Testis (tissue), 3 donors: ENCODE results near the gene CAMK2D. TPM values are rescaled to one million over a fixed set of nuclear protein-coding genes. Genes with fewer than 3 reads are reported as not detected.

Experiments
- DNase-seq: peaks from one replicate; pipeline ENCODE4 v3.0.0-alpha.2; 2019
- H3K27ac ChIP-seq, 2 donors: fragments of 200-600 bp; sonication (generic); one replicate each; pipeline ENCODE4 v1.5.1; 2019
- H3K27me3 ChIP-seq: fragments of 200-600 bp; sonication (generic); one replicate; pipeline ENCODE4 v1.5.1; 2019
- H3K36me3 ChIP-seq: fragments of 200-600 bp; sonication (generic); one replicate; pipeline ENCODE4 v1.5.1; 2017; ENCODE audit warnings: low read depth; ENCODE audit errors: missing control alignments
- H3K4me1 ChIP-seq: fragments of 200-600 bp; sonication (generic); one replicate; pipeline ENCODE4 v1.5.1; 2019
- H3K4me3 ChIP-seq, 2 donors: fragments of 200-600 bp; sonication (generic); one replicate each; pipeline ENCODE4 v1.5.1; 2017 to 2019
- H3K9me3 ChIP-seq: fragments of 200-600 bp; sonication (generic); one replicate; pipeline ENCODE4 v1.5.1; 2017
- CTCF ChIP-seq, 3 experiments: fragments of 450-650 bp in 2 of 3; fragments of 200-600 bp in 1 of 3; sonication (generic) in 1 of 3; IDR thresholded peaks; one replicate each; pipeline ENCODE4 v1.5.1; 2016 to 2019; ENCODE audit warnings: antibody characterized with exemption in 3 of 3, mild to moderate bottlenecking in 2 of 3, moderate library complexity in 1 of 3
- POLR2A ChIP-seq: fragments of 450-650 bp; IDR thresholded peaks from one replicate; pipeline ENCODE4 v1.6.1; 2017; ENCODE audit warnings: antibody characterized with exemption, mild to moderate bottlenecking, moderate library complexity
- WGBS, 2 donors: methylation state at CpG; one replicate each; pipeline ENCODE4 v1.1.5; 2018; 5-methylcytosine and 5-hydroxymethylcytosine counted together
- intact Hi-C: fragments of 100-400 bp; cut with DNase I; formaldehyde crosslinking; loops from one replicate; pipeline ENCODE4 v1.15.1; 2023; ENCODE audit warnings: low total_unique reads
- polyA plus RNA-seq: library from polyadenylated mRNA; stranded (reverse); fragments of 350-450 nt; fragmentation: Illumina TruSeq; extraction: RNeasy Lipid Tissue Mini Kit (QIAGEN cat#74804); gene quantifications from one replicate; pipeline ENCODE4 v1.2.3, GENCODE V29; 2014; ENCODE audit warnings: low read depth, low replicate concordance; ENCODE audit not compliant: insufficient read depth
- total RNA-seq, 2 donors: library from RNA; depleted of rRNA; stranded (reverse); fragments of >200 nt; gene quantifications; one replicate each; pipeline ENCODE4 v1.2.3, GENCODE V29; 2016

Gene CAMK2D
- total and polyA plus RNA-seq, 3 donors from 2014 or later = 31.2 to 88.1 (median 72.4) TPM

- intact Hi-C loops = no loop called here
- Histone ChIP-seq H3K4me3 (no peak overlapping the region), H3K36me3 (no peaks in the 10 kb centered on the region), H3K27me3 (no peaks in the 10 kb centered on the region), H3K9me3 (no peaks in the 10 kb centered on the region), H3K27ac (no peak overlapping the region), H3K4me1 (peaks cover 4% of the 10 kb centered on the region)
- no peak for DNase-seq
- 81 to 83% methylated on average over 4 of the region's 4 CpGs for WGBS, 2 donors
- TF ChIP-seq CTCF (IDR thresholded peaks at IDR 0.05) (no peak), POLR2A (no peak)
These were observed 16.8 kb downstream of the CAMK2D start for GRCh38 chr4:113744667-113745240.

GRCh38 chr4:113743690-113744089 is 17.8 kb downstream of the CAMK2D start:
- no peak overlapping the region for H3K4me3 ChIP-seq
- H3K9me3 ChIP-seq = no peaks in the 10 kb centered on the region
- intact Hi-C loops = no loop called here
- H3K4me1 ChIP-seq = peaks cover 4% of the 10 kb centered on the region
- no peaks in the 10 kb centered on the region for H3K27me3 ChIP-seq
- H3K36me3 ChIP-seq = no peaks in the 10 kb centered on the region
- H3K27ac ChIP-seq = no peak overlapping the region
- WGBS, 2 donors = 86 to 92% methylated on average over 6 of the region's 6 CpGs
- TF ChIP-seq CTCF (IDR thresholded peaks at IDR 0.05) = no peak
- TF ChIP-seq POLR2A = no peak
- no peak for DNase-seq

- Histone ChIP-seq H3K4me1 (peaks cover 4% of the 10 kb centered on the region), H3K27ac (peak overlapping the region in 1 of 2 donors; percentile 33), H3K27me3 (no peaks in the 10 kb centered on the region), H3K4me3 (no peak overlapping the region), H3K36me3 (no peaks in the 10 kb centered on the region), H3K9me3 (no peaks in the 10 kb centered on the region)
- intact Hi-C loops = no loop called here
- no peak for TF ChIP-seq POLR2A
- TF ChIP-seq CTCF (IDR thresholded peaks at IDR 0.05) = no peak
- no peak for DNase-seq
- WGBS, 2 donors = 84 to 89% methylated on average over 2 of the region's 2 CpGs
These were observed 18.9 kb downstream of the CAMK2D start for GRCh38 chr4:113742643-113743042.

- intact Hi-C loops = no loop called here
- TF ChIP-seq CTCF (IDR thresholded peaks at IDR 0.05) (no peak), POLR2A (no peak)
- no peaks in the 10 kb centered on the region for H3K27me3 ChIP-seq
- H3K4me3 ChIP-seq = no peak overlapping the region
- H3K4me1 ChIP-seq = peaks cover 4% of the 10 kb centered on the region
- no peak overlapping the region for H3K27ac ChIP-seq
- no peaks in the 10 kb centered on the region for H3K36me3 ChIP-seq
- no peaks in the 10 kb centered on the region for H3K9me3 ChIP-seq
- DNase-seq = no peak
These were observed 19.6 kb downstream of the CAMK2D start for GRCh38 chr4:113741956-113742355.

DNA sequence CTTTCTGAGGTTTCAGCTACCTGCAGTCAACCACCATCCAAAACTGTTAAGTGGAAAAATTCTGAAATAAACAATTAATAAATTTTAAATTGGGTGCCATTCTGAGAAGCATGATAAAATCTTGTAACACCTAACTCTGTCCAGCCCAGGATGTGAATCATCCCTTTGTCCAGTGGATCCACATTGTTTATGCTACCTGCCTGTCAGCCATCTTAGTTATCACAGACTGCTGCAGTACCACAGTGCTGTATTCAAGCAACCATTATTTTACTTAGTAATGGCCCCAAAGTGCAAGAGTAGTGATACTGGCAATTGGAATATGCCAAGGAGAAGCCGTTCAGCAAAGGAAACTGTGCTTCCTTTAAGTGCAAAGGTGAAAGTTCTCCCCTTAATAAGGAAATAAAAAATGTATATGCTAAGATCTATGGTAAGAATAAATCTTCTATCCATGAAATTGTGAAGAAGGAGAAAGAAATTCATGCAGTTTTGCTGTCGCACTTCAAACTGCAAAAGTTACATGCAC is 20.6 kb downstream of the CAMK2D start:
- intact Hi-C loops = no loop called here
- peaks cover 4% of the 10 kb centered on the region for H3K4me1 ChIP-seq
- H3K27ac ChIP-seq = no peak overlapping the region
- H3K36me3 ChIP-seq = no peaks in the 10 kb centered on the region
- H3K4me3 ChIP-seq = no peak overlapping the region
- H3K27me3 ChIP-seq = no peaks in the 10 kb centered on the region
- no peaks in the 10 kb centered on the region for H3K9me3 ChIP-seq
- TF ChIP-seq POLR2A (no peak), CTCF (IDR thresholded peaks at IDR 0.05) (no peak)
- 90 to 97% methylated on average over 2 of the region's 2 CpGs for WGBS, 2 donors
- DNase-seq = no peak
